SIG-M5 treated with dmso at 0.1 percent for 504 hours (cell line): ENCODE data around the gene RCC1.
"Not testable (repeated sequence)": the region's sequence is repeated elsewhere in the genome, so short reads cannot be mapped to it uniquely, and the experiment has no call there.

Experiments
- DNase-seq: peaks from one replicate; lab custom pipeline; 2025; ENCODE audit not compliant: unreplicated experiment; lab: John Stamatoyannopoulos, UW

Gene RCC1

DNA sequence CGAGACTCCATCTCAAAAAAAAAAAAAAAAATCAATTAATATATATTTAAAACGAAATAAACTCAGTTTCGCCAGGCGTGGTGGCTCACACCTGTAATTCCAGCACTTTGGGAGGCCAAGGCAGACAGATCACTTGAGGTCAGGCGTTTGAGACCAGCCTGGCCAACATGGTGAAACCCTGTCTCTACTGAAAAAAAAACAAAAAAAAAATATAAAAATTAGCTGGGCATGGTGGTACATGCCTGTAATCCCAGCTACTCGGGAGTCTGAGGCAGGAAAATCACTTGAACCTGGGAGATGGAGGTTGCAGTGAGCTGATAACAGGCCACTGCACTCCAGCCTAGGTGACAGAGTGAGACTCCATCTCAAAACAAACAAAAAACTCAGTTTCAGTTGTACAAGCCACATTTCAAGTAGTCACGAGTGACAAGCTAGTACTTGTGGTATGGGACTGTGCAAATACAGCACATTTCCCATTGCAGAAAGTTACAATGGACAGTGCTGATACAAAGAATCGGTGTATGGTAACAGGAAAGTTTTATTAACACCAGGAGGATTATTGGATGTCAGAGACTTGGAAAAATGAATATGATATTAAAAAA lies 35.7 kb downstream of the RCC1 start:
- not testable (repeated sequence) for DNase-seq

DNA sequence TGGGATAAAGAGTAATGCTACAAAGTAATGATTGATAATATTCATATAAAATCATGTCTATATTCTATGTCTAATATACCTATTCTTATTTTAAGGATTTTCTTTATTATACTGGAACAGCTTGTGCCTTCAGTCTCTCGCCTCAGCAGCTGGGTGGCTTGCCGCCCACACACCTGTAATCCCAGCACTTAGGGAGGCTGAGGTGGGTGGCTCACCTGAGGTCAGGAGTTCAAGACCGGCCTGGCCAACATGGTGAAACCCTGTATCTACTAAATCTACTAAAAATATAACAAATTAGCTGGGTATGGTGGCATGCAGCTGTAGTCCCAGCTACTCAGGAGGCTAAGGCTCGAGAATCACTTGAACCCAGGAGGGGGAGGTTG lies 39.4 kb downstream of the RCC1 start:
- no peak for DNase-seq

DNA sequence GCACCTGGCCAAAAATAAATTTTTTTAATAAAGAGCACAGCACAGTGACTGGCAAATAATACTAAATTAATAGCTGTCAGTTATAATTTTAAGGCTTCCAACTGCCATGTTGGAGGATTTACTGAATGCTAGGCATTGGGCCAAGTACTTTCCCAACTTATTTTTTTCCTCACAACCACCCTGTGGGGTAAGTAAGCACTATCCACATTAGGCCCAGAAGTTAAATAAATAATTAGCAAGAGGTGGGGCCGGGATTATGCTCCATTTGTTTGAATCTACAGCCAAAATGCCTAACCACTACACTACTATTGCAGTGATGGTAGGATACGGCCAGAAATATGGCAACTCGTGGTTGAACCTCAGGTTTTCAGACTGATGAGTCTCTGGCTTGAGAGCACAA lies 42.5 kb downstream of the RCC1 start:
- DNase-seq = no peak

DNA sequence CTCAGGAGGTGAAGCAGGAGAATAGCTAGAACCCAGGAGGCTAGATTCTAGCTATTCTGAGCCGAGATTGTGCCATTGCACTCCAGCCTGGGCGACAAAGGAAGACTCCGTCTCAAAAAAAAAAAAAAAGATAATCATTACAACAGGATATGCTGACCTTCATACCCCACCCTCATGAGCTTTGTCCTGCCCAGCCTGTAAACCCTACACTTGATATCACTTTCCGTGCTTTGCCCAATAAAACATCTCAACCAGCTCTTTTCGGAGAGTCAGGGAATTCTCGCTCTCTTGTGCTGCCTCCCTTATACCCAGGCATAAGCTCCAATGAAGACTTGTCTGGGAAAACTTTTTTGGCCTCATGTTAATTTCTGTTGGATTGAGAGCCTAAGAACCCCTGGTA lies 45.5 kb downstream of the RCC1 start:
- no peak for DNase-seq

DNA sequence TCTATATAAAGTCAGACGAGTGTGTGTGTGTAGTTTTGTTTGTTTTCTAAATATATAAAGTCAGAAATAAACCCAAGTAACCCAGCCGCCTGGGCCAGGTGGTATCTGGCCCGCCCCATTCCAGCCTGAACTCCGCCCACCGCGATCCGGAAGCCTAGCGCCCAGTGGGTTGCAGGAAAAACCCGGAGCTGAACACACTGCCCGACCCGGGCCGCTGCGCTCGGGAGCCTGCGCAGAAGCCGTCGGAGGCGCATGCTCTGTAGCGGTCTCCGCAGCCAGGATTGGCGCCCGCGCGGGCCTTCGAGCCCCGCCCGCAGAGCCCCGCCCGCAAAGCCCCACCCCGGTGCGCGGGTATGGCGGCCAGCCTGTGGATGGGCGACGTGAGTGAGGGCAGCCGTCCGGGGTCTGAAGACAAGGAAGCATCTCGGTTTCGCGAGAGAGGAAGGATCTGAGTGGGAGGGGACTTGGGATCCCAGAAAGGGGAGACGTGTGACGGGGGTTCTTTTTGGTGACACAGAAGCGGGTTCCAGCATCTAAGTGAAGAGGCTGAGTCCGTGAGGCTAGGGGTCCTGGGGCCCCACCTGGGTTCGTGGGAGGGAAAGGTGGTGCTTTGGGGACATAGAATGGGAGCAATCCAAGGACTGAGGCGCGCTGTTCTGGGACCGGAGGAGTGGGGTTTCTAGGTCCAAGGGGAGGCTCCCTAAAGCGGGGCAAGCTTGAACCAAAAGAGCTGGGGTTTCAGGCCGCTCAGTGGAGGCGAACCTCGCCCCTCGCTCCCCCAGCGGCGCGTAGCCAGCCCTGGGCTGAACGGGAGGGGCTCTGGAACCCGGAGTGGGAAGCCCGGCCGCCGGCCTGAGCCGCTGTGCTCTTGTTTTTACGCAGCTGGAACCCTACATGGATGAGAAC lies 47.2 kb downstream of the RCC1 start, which contains the start of gene TRNAU1AP:
Gene TRNAU1AP (plus strand): TSS at position 328 of the 906 bp plus-strand sequence. CDS start 26 bp downstream, at position 354.
- DNase-seq = peak; percentile 92

DNA sequence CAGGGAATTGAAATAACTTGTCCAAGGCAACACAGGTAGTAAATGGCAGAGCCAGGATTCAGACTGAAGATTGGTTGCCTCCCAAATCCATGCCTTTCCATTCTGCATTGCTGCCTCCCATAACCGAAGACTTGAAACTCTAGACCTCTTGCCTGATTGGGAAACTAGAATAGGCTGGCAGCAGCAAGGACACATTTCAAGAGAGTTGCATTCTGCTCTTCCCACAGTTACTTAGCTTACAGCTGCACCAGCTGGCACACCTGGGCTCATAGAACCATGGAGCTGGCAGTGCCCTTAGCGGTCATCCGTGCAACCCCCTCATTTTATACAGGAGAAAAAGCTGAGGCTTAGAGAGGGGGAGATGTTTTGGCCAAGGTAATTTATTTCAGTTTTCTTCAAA lies 55.0 kb downstream of the RCC1 start:
- DNase-seq = no peak

DNA sequence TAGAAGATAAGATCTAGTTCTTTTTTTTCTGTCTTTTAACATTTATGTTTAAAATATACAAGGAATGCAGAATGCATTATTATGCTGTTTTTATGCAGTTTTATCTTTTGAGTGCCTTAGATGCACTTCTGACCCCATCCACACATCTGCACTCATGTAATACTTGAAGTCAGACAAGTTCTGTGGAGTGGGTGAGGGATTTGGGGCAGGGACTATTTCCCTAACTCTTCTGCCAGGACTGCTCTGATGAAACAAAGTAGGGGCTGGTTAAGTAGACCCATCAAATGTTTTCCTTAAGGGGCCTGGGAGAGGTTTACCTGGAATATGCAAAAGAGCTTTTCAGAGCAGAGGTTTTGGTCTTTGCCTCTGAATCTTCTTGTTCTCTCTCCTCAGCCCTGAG lies 58.5 kb downstream of the RCC1 start:
- no peak for DNase-seq

DNA sequence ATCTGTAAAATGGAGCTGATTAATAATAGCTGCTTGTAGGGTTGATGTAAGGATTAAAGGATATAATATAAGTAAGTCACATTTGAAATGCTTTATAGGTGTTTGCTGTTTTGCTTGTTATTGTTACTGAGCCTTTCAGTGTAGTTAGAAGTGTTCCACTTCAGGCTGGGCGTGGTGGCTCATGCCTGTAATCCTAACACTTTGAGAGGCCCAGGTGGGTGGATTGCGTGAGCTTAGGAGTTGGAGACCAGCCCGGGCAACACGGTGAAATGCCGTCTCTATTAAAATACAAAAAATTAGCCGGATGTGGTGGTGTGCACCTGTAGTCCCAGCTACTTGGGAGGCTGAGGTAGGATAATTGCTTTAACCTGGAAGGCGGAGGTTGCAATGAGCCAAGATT lies 59.2 kb downstream of the RCC1 start:
- no peak for DNase-seq

DNA sequence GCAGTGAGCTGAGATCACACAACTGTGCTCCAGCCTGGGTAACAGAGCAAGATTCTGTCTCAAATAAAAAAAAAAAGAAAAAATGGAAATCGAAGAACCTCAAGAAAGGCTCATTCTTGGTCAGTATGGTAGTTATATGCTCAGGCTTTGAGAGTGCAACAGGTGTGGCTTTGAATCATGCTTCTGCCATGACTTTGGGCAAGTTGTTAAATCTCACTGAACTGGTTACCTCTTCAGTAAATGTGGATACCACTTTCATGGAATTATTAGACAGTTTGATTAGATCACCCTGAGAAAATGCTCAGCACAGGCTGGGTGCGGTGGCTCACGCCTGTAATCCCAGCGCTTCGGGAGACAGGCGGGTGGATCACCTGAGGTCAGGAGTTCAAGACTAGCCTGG lies 59.9 kb downstream of the RCC1 start:
- DNase-seq = no peak

DNA sequence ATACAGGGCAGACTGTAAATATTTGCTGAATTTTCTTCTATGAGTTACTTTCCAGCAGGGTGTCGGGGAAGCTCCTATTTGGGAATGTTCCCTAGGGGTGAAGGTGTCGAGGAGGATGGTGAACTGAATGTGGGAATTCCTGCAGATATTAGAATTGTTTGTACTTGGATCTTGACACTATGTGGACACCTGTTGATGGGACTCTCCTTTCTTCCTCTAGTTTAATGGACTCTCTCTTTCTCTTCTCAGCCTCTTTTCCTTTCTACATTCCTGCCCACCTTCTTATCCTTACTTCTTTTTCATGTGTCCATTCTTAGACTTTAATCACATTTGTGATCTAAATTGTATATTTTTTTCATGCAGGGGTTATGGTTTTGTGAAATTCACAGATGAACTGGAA lies 61.1 kb downstream of the RCC1 start:
- DNase-seq = no peak

DNA sequence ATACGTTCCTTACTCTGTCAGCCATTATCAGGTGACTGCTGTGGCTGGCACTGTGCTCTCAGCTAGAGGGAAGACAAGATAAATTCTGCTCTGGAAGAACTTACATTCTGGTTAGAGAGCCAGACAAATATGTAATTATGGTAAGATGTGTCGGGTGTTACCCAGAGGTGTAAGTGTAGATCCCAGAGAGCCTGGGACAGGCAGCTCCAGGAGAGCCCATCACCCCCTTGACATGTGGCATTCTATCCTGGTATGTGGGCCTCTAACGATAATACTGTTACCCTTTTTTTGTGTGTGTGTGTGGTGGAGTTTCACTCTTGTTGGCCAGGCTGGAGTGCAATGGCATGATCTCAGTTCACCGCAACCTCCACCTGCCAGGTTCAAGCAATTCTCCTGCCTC lies 66.1 kb downstream of the RCC1 start:
- no peak for DNase-seq

DNA sequence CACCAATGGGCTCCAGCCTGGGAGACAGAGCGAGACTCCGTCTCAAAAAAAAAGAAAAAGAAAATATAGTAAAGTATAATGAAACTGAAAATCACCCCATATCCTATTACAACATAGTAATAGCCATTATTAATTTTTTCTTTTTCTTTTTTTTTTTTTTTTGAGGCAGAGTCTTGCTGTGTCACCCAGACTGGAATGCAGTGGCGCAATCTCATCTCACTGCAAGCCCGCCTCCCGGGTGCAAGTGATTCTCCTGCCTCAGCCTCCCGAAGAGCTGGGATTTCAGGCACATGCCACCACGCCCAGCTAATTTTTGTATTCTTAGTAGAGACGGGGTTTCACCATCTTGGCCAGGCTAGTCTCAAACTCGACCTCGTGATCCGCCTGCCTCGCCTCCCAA lies 67.0 kb downstream of the RCC1 start:
- not testable (repeated sequence) for DNase-seq

DNA sequence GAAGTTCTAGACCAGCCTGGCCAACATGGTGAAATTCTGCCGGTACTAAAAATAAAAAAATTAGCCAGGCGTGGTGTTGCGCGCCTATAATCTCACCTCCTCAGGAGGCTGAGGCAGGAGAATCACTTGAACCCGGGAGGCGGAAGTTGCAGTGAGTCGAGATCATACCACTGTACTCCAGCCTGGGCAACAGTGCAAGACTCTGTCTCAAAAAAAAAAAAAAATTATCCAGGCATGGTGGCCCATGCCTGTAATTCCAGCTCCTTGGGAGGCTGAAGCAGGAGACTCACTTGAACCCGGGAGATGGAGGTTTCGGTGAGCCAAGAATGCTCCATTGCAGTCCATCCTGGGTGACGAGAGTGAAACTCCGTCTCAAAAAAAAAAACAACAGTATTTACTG lies 67.7 kb downstream of the RCC1 start:
- no peak for DNase-seq

DNA sequence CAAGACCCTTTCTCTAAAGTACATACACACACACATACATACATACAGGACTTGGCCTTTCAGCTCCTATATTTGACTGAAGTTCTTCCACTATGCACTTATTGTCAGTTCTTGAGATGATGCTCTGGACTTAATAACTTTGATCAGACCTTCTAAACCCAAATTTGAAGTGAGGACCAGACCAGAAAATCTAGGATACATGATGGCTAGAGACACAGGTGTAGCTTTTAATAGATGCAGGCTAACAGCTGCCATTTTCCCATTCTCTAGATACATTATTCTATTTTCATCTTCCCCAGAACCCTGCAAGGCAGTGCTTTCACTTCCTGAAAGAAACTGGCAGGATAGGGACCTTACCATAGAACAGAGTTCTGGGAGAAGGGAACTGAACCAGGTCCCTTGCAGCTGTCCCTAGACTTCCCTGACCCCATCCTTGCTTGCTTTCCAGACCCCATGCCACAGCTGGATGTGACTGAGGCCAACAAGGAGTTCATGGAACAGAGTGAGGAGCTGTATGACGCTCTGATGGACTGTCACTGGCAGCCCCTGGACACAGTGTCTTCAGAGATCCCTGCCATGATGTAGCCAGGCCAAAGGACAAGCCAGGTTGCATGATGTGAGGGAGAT lies 71.3 kb downstream of the RCC1 start:
- DNase-seq = peak; percentile 35

DNA sequence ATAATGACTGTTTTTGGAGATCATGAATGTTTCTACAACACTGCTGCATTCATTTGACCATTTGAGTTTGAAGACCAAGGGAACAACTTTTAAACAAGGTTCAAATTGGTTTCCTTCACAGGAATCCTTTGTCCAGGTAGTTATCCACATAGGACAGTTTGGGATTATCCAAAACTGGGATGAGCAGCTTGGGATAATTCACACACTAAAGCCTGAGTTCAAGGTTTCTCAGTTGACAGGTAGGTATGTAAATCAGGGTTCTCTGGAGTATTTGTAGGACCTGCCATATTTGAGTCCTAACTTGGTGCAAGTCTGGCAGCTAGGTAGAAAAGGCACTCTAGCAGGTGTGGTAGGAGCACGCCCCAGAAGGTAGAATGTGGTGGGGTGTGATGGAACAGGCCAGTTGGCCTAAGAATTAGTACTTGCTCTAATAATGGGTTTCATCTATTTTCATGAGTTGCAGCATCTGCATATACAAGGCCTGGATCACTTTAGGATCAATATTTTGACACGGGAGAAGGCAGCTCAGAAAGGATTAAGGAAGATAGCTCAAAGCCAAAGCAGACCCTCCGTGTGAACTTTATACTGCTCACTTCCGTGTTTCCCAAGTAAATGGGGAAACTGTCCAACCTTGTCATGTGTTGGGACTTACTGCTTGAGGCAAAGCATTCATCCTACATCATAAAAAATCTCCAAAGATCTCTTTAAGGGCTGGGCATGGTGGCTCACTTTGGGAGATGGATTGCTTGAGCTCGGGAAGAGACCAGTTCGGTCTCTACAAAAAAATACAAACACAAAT lies 72.1 kb downstream of the RCC1 start:
- DNase-seq = no peak

DNA sequence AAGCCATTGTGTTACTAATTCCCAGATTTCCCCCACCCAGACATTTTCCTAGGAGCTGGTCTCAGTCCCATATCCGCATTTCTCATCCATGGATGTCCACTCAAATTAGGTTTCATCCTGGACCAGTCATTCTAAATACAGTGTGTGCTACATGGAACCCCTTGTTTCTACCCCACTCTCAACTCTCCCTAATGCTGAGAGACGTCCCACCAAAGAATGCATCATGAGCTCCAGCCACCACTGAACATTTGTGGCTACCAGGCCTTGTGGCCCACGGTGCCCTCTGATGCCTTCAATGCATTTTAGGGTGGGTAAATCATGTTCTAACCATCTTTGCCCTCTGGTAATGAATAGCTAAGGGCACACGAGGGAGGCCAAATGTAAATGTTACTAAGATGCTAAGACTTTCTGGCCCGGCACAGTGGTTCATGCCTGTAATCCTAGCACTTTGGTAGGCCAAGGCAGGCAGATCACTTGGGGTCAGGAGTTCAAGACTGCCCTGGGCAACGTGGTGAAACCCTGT lies 72.9 kb downstream of the RCC1 start:
- DNase-seq = no peak

DNA sequence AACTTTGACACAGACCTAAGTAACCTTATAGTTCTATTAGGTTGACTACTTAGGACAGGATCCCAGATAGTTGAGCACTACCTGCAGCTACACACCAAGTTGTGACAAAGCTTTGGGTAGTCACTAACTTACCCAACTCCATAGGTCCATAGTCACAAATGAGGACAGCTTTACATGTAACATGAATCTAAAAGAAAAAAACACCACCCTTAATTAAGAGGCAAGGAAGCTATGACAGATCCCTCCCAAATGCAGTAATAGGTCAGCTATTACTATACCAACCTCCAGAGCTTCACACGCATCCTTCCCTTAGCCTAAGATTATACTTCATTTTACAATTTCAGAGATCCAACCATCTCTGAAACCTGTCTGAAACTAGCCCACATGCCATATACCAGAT lies 73.6 kb downstream of the RCC1 start:
- no peak for DNase-seq

DNA sequence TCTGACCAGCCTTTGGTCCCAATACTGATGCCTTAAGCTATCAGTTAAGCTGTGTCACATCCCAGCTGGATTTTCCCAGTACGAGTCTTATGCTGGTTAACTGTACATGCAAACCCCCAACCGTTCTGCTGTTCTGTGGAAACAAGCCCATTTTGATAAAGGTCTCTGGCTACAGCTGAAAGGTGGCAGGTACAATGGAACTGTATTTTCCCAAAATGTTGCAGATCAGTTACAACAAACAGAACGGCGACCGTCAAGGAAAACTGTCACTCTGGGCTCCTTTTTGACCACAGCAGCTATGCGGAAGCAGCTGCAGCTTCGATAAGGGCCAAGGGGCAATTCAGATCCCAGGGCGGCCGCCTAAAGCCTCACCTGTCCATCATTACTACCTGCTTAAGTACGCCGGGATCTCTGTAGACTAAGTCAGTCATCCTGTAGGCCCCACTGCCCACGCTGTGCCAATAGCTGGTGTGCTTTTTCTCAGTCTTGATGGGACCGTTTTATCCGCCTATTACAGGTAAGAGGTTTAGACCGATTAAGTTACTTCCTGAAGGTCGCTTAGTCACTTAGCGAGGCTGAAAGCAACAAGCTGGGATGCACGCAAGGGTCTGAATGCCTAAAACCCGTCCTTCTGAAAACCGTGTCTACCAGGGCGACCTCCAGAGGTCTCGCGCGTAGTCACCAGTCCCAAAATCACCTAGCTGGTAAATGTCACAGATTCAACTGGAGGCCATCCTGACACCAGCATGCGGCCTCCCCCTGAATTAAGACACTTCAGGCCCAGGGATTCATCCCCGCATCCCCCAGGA lies 75.1 kb downstream of the RCC1 start:
- no peak for DNase-seq

DNA sequence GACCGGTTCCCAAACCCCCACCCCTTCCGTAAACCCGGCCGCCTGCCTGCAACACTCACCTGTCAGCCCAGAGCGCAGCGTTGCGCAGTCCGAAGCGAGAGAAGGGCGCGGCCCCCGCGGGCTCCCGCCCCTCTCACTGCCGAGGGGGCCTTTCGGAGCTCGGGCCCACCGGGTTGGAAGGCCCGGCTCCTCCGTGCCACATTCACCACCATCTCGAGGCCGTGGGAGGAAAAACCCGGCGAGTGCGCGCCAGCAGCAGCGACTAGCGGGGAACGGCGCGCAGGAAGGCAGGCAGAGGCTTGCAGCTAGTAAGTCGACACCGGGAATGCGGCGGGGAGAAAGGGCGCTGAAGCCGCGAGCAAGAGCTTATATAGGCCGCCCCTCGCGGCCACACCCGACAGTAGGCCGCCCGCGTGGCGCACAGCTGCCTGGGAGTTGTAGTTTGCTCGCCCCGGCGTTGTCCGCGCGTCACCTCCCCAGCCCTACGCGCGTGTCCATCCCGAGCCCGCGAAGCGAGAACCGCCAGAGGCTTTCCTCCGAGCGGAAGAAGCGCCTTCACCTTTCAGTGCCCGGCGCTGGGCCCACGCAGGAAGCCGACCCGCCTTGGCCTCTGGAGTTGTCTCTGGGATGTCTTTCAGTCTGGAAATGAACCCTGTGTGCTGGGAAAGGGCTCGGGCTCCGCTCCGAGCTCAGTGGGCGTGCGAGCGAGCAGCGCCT lies 75.8 kb downstream of the RCC1 start:
- DNase-seq = peak; percentile 94

DNA sequence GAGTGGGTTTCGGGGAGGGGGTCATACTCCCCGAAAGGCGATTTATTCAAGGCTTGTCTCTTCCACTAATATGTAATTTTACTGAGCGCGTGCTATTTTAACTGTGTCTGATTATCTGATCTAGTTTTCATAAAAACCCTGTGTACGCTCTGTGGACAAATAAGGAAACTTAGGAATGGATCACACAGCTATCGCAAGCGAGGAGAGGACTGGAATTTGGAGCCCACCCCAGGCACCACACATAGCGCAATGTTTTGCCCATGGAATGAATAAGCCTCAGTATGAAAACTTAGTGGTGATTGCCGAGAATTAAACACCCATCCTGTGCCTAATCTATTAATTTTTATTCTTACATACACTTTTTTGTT lies 76.4 kb downstream of the RCC1 start:
- peak; percentile 43 for DNase-seq
